Trophoblast cell (in vitro differentiated cells and primary cell): ENCODE measurements around the gene DENND5A.
A peak's percentile ranks its signal among the peaks of the same experiment; 100 is the strongest.

Experiments
- DNase-seq, 2 donors: peaks; one replicate each; pipeline ENCODE4 v3.0.0-alpha.2; 2016
- H2AFZ ChIP-seq: 2 replicates; pipeline ENCODE4 v1.6.1; 2013; ENCODE audit warnings: low read length, moderate library complexity, mild to moderate bottlenecking; ENCODE audit not compliant: insufficient read depth, poor library complexity
- H2AK5ac ChIP-seq: 2 replicates; pipeline ENCODE4 v1.6.1; 2013; ENCODE audit warnings: mild to moderate bottlenecking, low read length
- H2BK120ac ChIP-seq: 2 replicates; pipeline ENCODE4 v1.6.1; 2013; ENCODE audit warnings: low read length, mild to moderate bottlenecking, moderate library complexity; ENCODE audit not compliant: insufficient read depth, poor library complexity
- H2BK12ac ChIP-seq: 2 replicates; pipeline ENCODE4 v1.6.1; 2013; ENCODE audit warnings: mild to moderate bottlenecking, low read length, moderate library complexity
- H2BK5ac ChIP-seq: 2 replicates; pipeline ENCODE4 v1.6.1; 2013; ENCODE audit warnings: low read length, low read depth, moderate library complexity, mild to moderate bottlenecking; ENCODE audit not compliant: poor library complexity
- H3K14ac ChIP-seq: 2 replicates; pipeline ENCODE4 v1.6.1; 2013; ENCODE audit warnings: mild to moderate bottlenecking, low read length
- H3K18ac ChIP-seq: 2 replicates; pipeline ENCODE4 v1.6.1; 2013; ENCODE audit warnings: mild to moderate bottlenecking, low read length
- H3K23ac ChIP-seq: 2 replicates; pipeline ENCODE4 v1.6.1; 2013; ENCODE audit warnings: low read length
- H3K27ac ChIP-seq: 2 replicates; pipeline ENCODE4 v1.5.1; 2013; ENCODE audit warnings: low read depth, mild to moderate bottlenecking, inconsistent platforms, low read length, moderate library complexity
- H3K27me3 ChIP-seq: 2 replicates; pipeline ENCODE4 v1.6.1; 2013; ENCODE audit warnings: inconsistent platforms, mild to moderate bottlenecking, low read length, moderate library complexity; ENCODE audit not compliant: insufficient read depth
- H3K36me3 ChIP-seq, 2 experiments: 1 replicate in 1 of 2; 2 replicates in 1 of 2; pipeline ENCODE4 v1.6.1; 2013; ENCODE audit warnings: low read length in 2 of 2, mild to moderate bottlenecking in 2 of 2, moderate library complexity in 1 of 2; ENCODE audit not compliant: insufficient read depth in 2 of 2, control insufficient read depth in 1 of 2
- H3K4ac ChIP-seq: 2 replicates; pipeline ENCODE4 v1.6.1; 2013; ENCODE audit warnings: low read depth, mild to moderate bottlenecking, low read length, moderate library complexity
- H3K4me1 ChIP-seq, 2 experiments: 1 replicate in 1 of 2; 2 replicates in 1 of 2; pipeline ENCODE4 v1.6.1; 2013; ENCODE audit warnings: low read length in 2 of 2, mild to moderate bottlenecking in 2 of 2, moderate library complexity in 1 of 2; ENCODE audit not compliant: insufficient read depth in 2 of 2, control insufficient read depth in 1 of 2
- H3K4me2 ChIP-seq: 2 replicates; pipeline ENCODE4 v1.6.1; 2013; ENCODE audit warnings: inconsistent platforms, mild to moderate bottlenecking, low read length, moderate library complexity
- H3K4me3 ChIP-seq: 2 replicates; pipeline ENCODE4 v1.5.1; 2013; ENCODE audit warnings: mild to moderate bottlenecking, low read depth, low read length, inconsistent platforms
- H3K79me1 ChIP-seq: one replicate; pipeline ENCODE4 v1.6.1; 2013; ENCODE audit warnings: low read length
- H3K79me2 ChIP-seq: 2 replicates; pipeline ENCODE4 v1.6.1; 2013; ENCODE audit warnings: low read length, mild to moderate bottlenecking; ENCODE audit not compliant: control insufficient read depth, insufficient read depth, poor library complexity
- H3K9ac ChIP-seq: 2 replicates; pipeline ENCODE4 v1.6.1; 2013; ENCODE audit warnings: mild to moderate bottlenecking, low read length
- H3K9me3 ChIP-seq: 2 replicates; pipeline ENCODE4 v1.6.1; 2013; ENCODE audit warnings: low read depth, mild to moderate bottlenecking, control low read depth, inconsistent platforms, low read length; ENCODE audit not compliant: insufficient read depth
- H4K12ac ChIP-seq: 2 replicates; pipeline ENCODE4 v1.6.1; 2013; ENCODE audit warnings: low read depth, mild to moderate bottlenecking, low read length, moderate library complexity
- H4K8ac ChIP-seq: 2 replicates; pipeline ENCODE4 v1.6.1; 2013; ENCODE audit warnings: low read depth, mild to moderate bottlenecking, low read length, moderate library complexity
- H4K91ac ChIP-seq: one replicate; pipeline ENCODE4 v1.6.1; 2013; ENCODE audit warnings: low read depth, mild to moderate bottlenecking, low read length, moderate library complexity
- WGBS: extraction: QIAGEN DNeasy Blood & Tissue Kit; methylation state at CpG from one replicate; pipeline ENCODE4 v1.1.7; 2013; ENCODE audit warnings: missing lambda C conversion rate; ENCODE audit not compliant: insufficient read length, insufficient coverage; ENCODE audit errors: extremely low coverage; 5-methylcytosine and 5-hydroxymethylcytosine counted together

The DENND5A gene

GRCh38 chr11:9160166-9160565 lies 105.0 kb downstream of the DENND5A start:
- no peak overlapping the region for H2BK120ac ChIP-seq
- no peak overlapping the region for H3K4me3 ChIP-seq
- H3K27ac ChIP-seq, result no peak overlapping the region
- H2BK5ac ChIP-seq, result no peak overlapping the region
- no peak overlapping the region for H4K12ac ChIP-seq
- no peak overlapping the region for H3K18ac ChIP-seq
- H2AFZ ChIP-seq, result no peak overlapping the region
- H3K79me2 ChIP-seq, result no peaks in the 10 kb centered on the region
- no peak overlapping the region for H4K8ac ChIP-seq
- no peak overlapping the region for H2AK5ac ChIP-seq
- H3K14ac ChIP-seq, result no peak overlapping the region
- H2BK12ac ChIP-seq, result no peak overlapping the region
- H3K23ac ChIP-seq, result no peak overlapping the region
- peaks cover 11 to 17% of the 10 kb centered on the region in 2 experiments for H3K36me3 ChIP-seq
- no peak for DNase-seq
- no peaks in the 10 kb centered on the region for H3K27me3 ChIP-seq
- no peak overlapping the region for H4K91ac ChIP-seq
- no peaks in the 10 kb centered on the region for H3K4me1 ChIP-seq
- H3K4me2 ChIP-seq, result no peak overlapping the region
- H3K9ac ChIP-seq, result no peak overlapping the region
- no peak overlapping the region for H3K4ac ChIP-seq
- H3K9me3 ChIP-seq, result no peaks in the 10 kb centered on the region
- H3K79me1 ChIP-seq, result no peaks in the 10 kb centered on the region

GRCh38 chr11:9158898-9159391 lies 106.2 kb downstream of the DENND5A start:
- Histone ChIP-seq H2BK5ac (no peak overlapping the region), H3K27ac (no peak overlapping the region), H2BK120ac (no peak overlapping the region), H3K79me1 (no peaks in the 10 kb centered on the region), H2AK5ac (no peak overlapping the region), H2BK12ac (no peak overlapping the region), H3K9ac (no peak overlapping the region), H4K8ac (no peak overlapping the region), H3K4ac (no peak overlapping the region), H3K4me1 (no peaks in the 10 kb centered on the region), H2AFZ (no peak overlapping the region), H3K4me2 (no peak overlapping the region), H3K18ac (no peak overlapping the region), H3K27me3 (no peaks in the 10 kb centered on the region), H3K36me3 (peaks cover 11 to 17% of the 10 kb centered on the region in 2 experiments), H3K9me3 (no peaks in the 10 kb centered on the region), H4K12ac (no peak overlapping the region), H4K91ac (no peak overlapping the region), H3K14ac (no peak overlapping the region), H3K23ac (no peak overlapping the region), H3K79me2 (no peaks in the 10 kb centered on the region), H3K4me3 (no peak overlapping the region)
- DNase-seq, result peak in 1 of 2 donors; percentile 19

- Histone ChIP-seq H3K23ac (no peak overlapping the region), H3K79me2 (no peaks in the 10 kb centered on the region), H3K79me1 (no peaks in the 10 kb centered on the region), H4K8ac (no peak overlapping the region), H2BK12ac (no peak overlapping the region), H2BK5ac (no peak overlapping the region), H3K4me2 (no peak overlapping the region), H3K14ac (no peak overlapping the region), H3K36me3 (peaks cover 14 to 26% of the 10 kb centered on the region in 2 experiments), H3K9me3 (no peaks in the 10 kb centered on the region), H2AFZ (no peak overlapping the region), H3K4me3 (no peak overlapping the region), H3K4me1 (no peaks in the 10 kb centered on the region), H3K27ac (no peak overlapping the region), H2BK120ac (no peak overlapping the region), H3K18ac (no peak overlapping the region), H4K12ac (no peak overlapping the region), H4K91ac (no peak overlapping the region), H3K9ac (no peak overlapping the region), H3K27me3 (no peaks in the 10 kb centered on the region), H3K4ac (no peak overlapping the region), H2AK5ac (no peak overlapping the region)
- WGBS, result no CpG with 5 or more reads among the region's 4 CpGs
- DNase-seq, result no peak
Observed at GRCh38 chr11:9155930-9156329, 109.2 kb downstream of the DENND5A start.

- H2BK12ac ChIP-seq, result no peak overlapping the region
- no peak overlapping the region for H3K9ac ChIP-seq
- H3K4ac ChIP-seq, result no peak overlapping the region
- no peak overlapping the region for H4K8ac ChIP-seq
- H3K27me3 ChIP-seq, result no peaks in the 10 kb centered on the region
- H3K36me3 ChIP-seq, result peaks cover 12 to 36% of the 10 kb centered on the region in 2 experiments
- no CpG with 5 or more reads among the region's 2 CpGs for WGBS
- no peak overlapping the region for H4K91ac ChIP-seq
- no peaks in the 10 kb centered on the region for H3K4me1 ChIP-seq
- H3K79me1 ChIP-seq, result no peaks in the 10 kb centered on the region
- H4K12ac ChIP-seq, result no peak overlapping the region
- H3K4me2 ChIP-seq, result no peak overlapping the region
- H2BK5ac ChIP-seq, result no peak overlapping the region
- H3K14ac ChIP-seq, result no peak overlapping the region
- no peak overlapping the region for H2BK120ac ChIP-seq
- DNase-seq, result no peak
- H3K23ac ChIP-seq, result no peak overlapping the region
- H3K27ac ChIP-seq, result no peak overlapping the region
- H3K9me3 ChIP-seq, result no peaks in the 10 kb centered on the region
- no peak overlapping the region for H2AFZ ChIP-seq
- H3K4me3 ChIP-seq, result no peak overlapping the region
- no peaks in the 10 kb centered on the region for H3K79me2 ChIP-seq
- no peak overlapping the region for H3K18ac ChIP-seq
- no peak overlapping the region for H2AK5ac ChIP-seq
Observed at GRCh38 chr11:9153651-9154050, 111.5 kb downstream of the DENND5A start.
